Neural progenitor cell (in vitro differentiated cells): ENCODE data around the gene DNTTIP2. TPM values are rescaled to one million over a fixed set of nuclear protein-coding genes. Genes with fewer than 3 reads are reported as not detected.
A peak's percentile ranks its signal among the peaks of the same experiment; 100 is the strongest.

Source experiments
- DNase-seq: peaks from one replicate; pipeline ENCODE4 v3.0.0-alpha.2; 2016; ENCODE audit warnings: low spot score
- H2AFZ ChIP-seq: fragments of 200-600 bp; sonication (generic); replicated peaks from 2 replicates; pipeline ENCODE4 v1.6.1; 2016; ENCODE audit warnings: antibody characterized with exemption
- H3F3A ChIP-seq: fragments of 200-600 bp; sonication (generic); 2 replicates; pipeline ENCODE4 v1.6.1; 2016; ENCODE audit warnings: antibody characterized with exemption, low read depth
- H3K27ac ChIP-seq: fragments of 200-600 bp; sonication (generic); 2 replicates; pipeline ENCODE4 v1.5.1; 2016; ENCODE audit warnings: mild to moderate bottlenecking
- H3K27me3 ChIP-seq: fragments of 200-600 bp; sonication (generic); 2 replicates; pipeline ENCODE4 v1.6.1; 2016; ENCODE audit warnings: mild to moderate bottlenecking, moderate library complexity
- H3K36me3 ChIP-seq: fragments of 200-600 bp; sonication (generic); 2 replicates; pipeline ENCODE4 v1.5.1; 2016
- H3K4me1 ChIP-seq: fragments of 200-600 bp; sonication (generic); 2 replicates; pipeline ENCODE4 v1.6.1; 2016; ENCODE audit warnings: mixed run types
- H3K4me2 ChIP-seq: fragments of 200-600 bp; sonication (generic); 2 replicates; pipeline ENCODE4 v1.6.1; 2016
- H3K4me3 ChIP-seq: fragments of 200-600 bp; sonication (generic); 2 replicates; pipeline ENCODE4 v1.5.1; 2016
- H3K79me2 ChIP-seq: fragments of 200-600 bp; sonication (generic); 2 replicates; pipeline ENCODE4 v1.6.1; 2016; ENCODE audit warnings: low read depth
- H3K9ac ChIP-seq: fragments of 200-600 bp; sonication (generic); 2 replicates; pipeline ENCODE4 v1.6.1; 2016
- H3K9me3 ChIP-seq: fragments of 200-600 bp; sonication (generic); 2 replicates; pipeline ENCODE4 v1.5.1; 2016; ENCODE audit warnings: low read depth
- H4K20me1 ChIP-seq: fragments of 200-600 bp; sonication (generic); 2 replicates; pipeline ENCODE4 v1.6.1; 2016; ENCODE audit warnings: low read depth
- H3K27ac Mint-ChIP-seq: 3 replicates; pipeline ENCODE4 v1.8.0; 2021; ENCODE audit warnings: mixed read lengths
- H3K27me3 Mint-ChIP-seq: 2 replicates; pipeline ENCODE4 v1.8.0; 2022; ENCODE audit warnings: low read depth, mild to moderate bottlenecking, inconsistent platforms, moderate library complexity, mixed read lengths; ENCODE audit not compliant: insufficient read depth
- H3K36me3 Mint-ChIP-seq: 3 replicates; pipeline ENCODE4 v1.8.0; 2021; ENCODE audit warnings: mixed read lengths
- H3K4me1 Mint-ChIP-seq: 3 replicates; pipeline ENCODE4 v1.8.0; 2021; ENCODE audit warnings: mixed read lengths
- H3K4me3 Mint-ChIP-seq: 3 replicates; pipeline ENCODE4 v1.8.0; 2021; ENCODE audit warnings: mild to moderate bottlenecking, moderate library complexity, mixed read lengths
- H3K9me3 Mint-ChIP-seq: 3 replicates; pipeline ENCODE4 v1.8.0; 2020; ENCODE audit warnings: mixed read lengths
- CTCF ChIP-seq: fragments of 200-600 bp; sonication (generic); IDR thresholded peaks from 2 replicates; pipeline ENCODE4 v1.5.1; 2017; ENCODE audit warnings: antibody characterized with exemption, mild to moderate bottlenecking
- EZH2 ChIP-seq: fragments of 200-600 bp; sonication (generic); IDR thresholded peaks from 2 replicates; pipeline ENCODE4 v1.6.1; 2017; ENCODE audit warnings: antibody characterized with exemption, mild to moderate bottlenecking, moderate library complexity
- EZH2phosphoT487 ChIP-seq: fragments of 200-600 bp; sonication (generic); IDR thresholded peaks from 2 replicates; pipeline ENCODE4 v1.6.1; 2017; ENCODE audit warnings: antibody characterized with exemption
- total RNA-seq: library from RNA; depleted of rRNA; stranded (reverse); fragments of >200 nt; gene quantifications from 2 replicates; pipeline ENCODE4 v1.2.3, GENCODE V29; 2015; ENCODE audit warnings: low replicate concordance

DNTTIP2 gene
- total RNA-seq, 1 donor from 2014 or later: 62.5 TPM

GRCh38 chr1:93880731-93881130 lies 1.7 kb upstream of the DNTTIP2 start:
- H3K4me3 ChIP-seq: no peak overlapping the region
- TF ChIP-seq EZH2phosphoT487: no peak
- TF ChIP-seq CTCF: no peak
- no peak for TF ChIP-seq EZH2
- DNase-seq: no peak
- H3K27me3 Mint-ChIP-seq: no peaks in the 10 kb centered on the region
- peaks cover 7% of the 10 kb centered on the region for H4K20me1 ChIP-seq
- H3K4me1 ChIP-seq: peaks cover 10% of the 10 kb centered on the region
- peaks cover 32% of the 10 kb centered on the region for H3K79me2 ChIP-seq
- H3K27ac Mint-ChIP-seq: no peak overlapping the region
- H3K4me2 ChIP-seq: no peak overlapping the region
- peaks cover 12% of the 10 kb centered on the region for H3K4me1 Mint-ChIP-seq
- no peaks in the 10 kb centered on the region for H3K27me3 ChIP-seq
- no peaks in the 10 kb centered on the region for H3K9me3 Mint-ChIP-seq
- H3K27ac ChIP-seq: no peak overlapping the region
- peaks cover 7% of the 10 kb centered on the region for H3K36me3 Mint-ChIP-seq
- peaks cover 11% of the 10 kb centered on the region for H3F3A ChIP-seq
- no peak overlapping the region for H3K9ac ChIP-seq
- H2AFZ ChIP-seq: no peak overlapping the region
- no peaks in the 10 kb centered on the region for H3K9me3 ChIP-seq
- H3K4me3 Mint-ChIP-seq: no peak overlapping the region
- H3K36me3 ChIP-seq: peaks cover 15% of the 10 kb centered on the region

- Histone ChIP-seq H3K4me3 (peak overlapping the region; percentile 98), H4K20me1 (peaks cover 12% of the 10 kb centered on the region), H3K9me3 (no peaks in the 10 kb centered on the region), H3K27me3 (no peaks in the 10 kb centered on the region), H3K79me2 (peaks cover 33% of the 10 kb centered on the region), H3F3A (peaks cover 23% of the 10 kb centered on the region), H3K4me2 (peak overlapping the region; percentile 84), H3K27ac (peak overlapping the region; percentile 93), H3K9ac (peak overlapping the region; percentile 97), H2AFZ (peak overlapping the region; percentile 99), H3K36me3 (peaks cover 15% of the 10 kb centered on the region), H3K4me1 (peaks cover 10% of the 10 kb centered on the region)
- Mint-ChIP-seq H3K9me3 (no peaks in the 10 kb centered on the region), H3K36me3 (peaks cover 13% of the 10 kb centered on the region), H3K27me3 (no peaks in the 10 kb centered on the region), H3K27ac (peak overlapping the region; percentile 65), H3K4me3 (peak overlapping the region; percentile 98), H3K4me1 (peaks cover 12% of the 10 kb centered on the region)
- no peak for TF ChIP-seq CTCF
- no peak for TF ChIP-seq EZH2
- no peak for TF ChIP-seq EZH2phosphoT487
- peak; percentile 56 for DNase-seq
Observed at GRCh38 chr1:93878501-93878888, 511 bp downstream of the DNTTIP2 start.

- peaks cover 12% of the 10 kb centered on the region for H4K20me1 ChIP-seq
- TF ChIP-seq EZH2 (no peak), EZH2phosphoT487 (no peak), CTCF (no peak)
- no peaks in the 10 kb centered on the region for H3K9me3 Mint-ChIP-seq
- no peak overlapping the region for H2AFZ ChIP-seq
- no peak overlapping the region for H3K9ac ChIP-seq
- H3K4me1 ChIP-seq: peaks cover 10% of the 10 kb centered on the region
- H3K79me2 ChIP-seq: peaks cover 33% of the 10 kb centered on the region
- H3K27ac ChIP-seq: no peak overlapping the region
- no peaks in the 10 kb centered on the region for H3K9me3 ChIP-seq
- H3K4me3 ChIP-seq: peak overlapping the region; percentile 98
- peaks cover 24% of the 10 kb centered on the region for H3K36me3 ChIP-seq
- peak overlapping the region; percentile 84 for H3K4me2 ChIP-seq
- H3K27ac Mint-ChIP-seq: no peak overlapping the region
- no peaks in the 10 kb centered on the region for H3K27me3 ChIP-seq
- H3K27me3 Mint-ChIP-seq: no peaks in the 10 kb centered on the region
- H3F3A ChIP-seq: peaks cover 23% of the 10 kb centered on the region
- H3K4me1 Mint-ChIP-seq: peaks cover 12% of the 10 kb centered on the region
- DNase-seq: no peak
- H3K4me3 Mint-ChIP-seq: peak overlapping the region; percentile 98
- H3K36me3 Mint-ChIP-seq: peaks cover 13% of the 10 kb centered on the region
Observed at GRCh38 chr1:93877529-93877928, 1.5 kb downstream of the DNTTIP2 start.
